Measurements from ENCODE around the gene ITPKB.

Gene ITPKB

GRCh38 chr1:226763905-226764264 lies 24.8 kb upstream of the ITPKB start:
- ATAC-seq (ENCODE audit: insufficient read depth, low read depth) (no peak), DNase-seq (no peak)
- H3K9ac ChIP-seq (ENCODE audit: low read depth, low read length), result no peak overlapping the region
- no peaks in the 10 kb centered on the region for H3K36me3 ChIP-seq (ENCODE audit: insufficient read depth, low read length)
- H3K79me2 ChIP-seq (ENCODE audit: insufficient read depth, low read length), result no peaks in the 10 kb centered on the region
- H3K27ac ChIP-seq (ENCODE audit: low read length), result no peak overlapping the region
- H4K20me1 ChIP-seq (ENCODE audit: insufficient read depth, low read length), result no peaks in the 10 kb centered on the region
- TF ChIP-seq EZH2 (IDR thresholded peaks at IDR 0.05; ENCODE audit: borderline replicate concordance, low read depth, low read length, severe bottlenecking) (no peak), CTCF (IDR thresholded peaks at IDR 0.05; ENCODE audit: borderline replicate concordance, extremely low read depth, low read length, poor library complexity, severe bottlenecking) (no peak)
- no peaks in the 10 kb centered on the region for H3K9me3 ChIP-seq (ENCODE audit: insufficient read depth, low read length, severe bottlenecking)
- H3K4me1 ChIP-seq (ENCODE audit: insufficient read depth, low read length), result no peaks in the 10 kb centered on the region
- peaks cover 10% of the 10 kb centered on the region for H3K27me3 ChIP-seq (ENCODE audit: insufficient read depth, low read length, poor library complexity)
- H3K4me2 ChIP-seq (ENCODE audit: insufficient read depth, low read length), result no peak overlapping the region
- H3K4me3 ChIP-seq (ENCODE audit: low read depth in 1 of 2, low read length in 2 of 2), result no peak overlapping the region
- H2AFZ ChIP-seq (ENCODE audit: low read depth, low read length), result no peak overlapping the region

- no peaks in the 10 kb centered on the region for H3K9me3 ChIP-seq (ENCODE audit: insufficient read depth, low read length, severe bottlenecking)
- no peak overlapping the region for H3K4me3 ChIP-seq (ENCODE audit: low read depth in 1 of 2, low read length in 2 of 2)
- H4K20me1 ChIP-seq (ENCODE audit: insufficient read depth, low read length), result no peaks in the 10 kb centered on the region
- peaks cover 10% of the 10 kb centered on the region for H3K27me3 ChIP-seq (ENCODE audit: insufficient read depth, low read length, poor library complexity)
- no peaks in the 10 kb centered on the region for H3K4me1 ChIP-seq (ENCODE audit: insufficient read depth, low read length)
- no peak for DNase-seq
- no peak overlapping the region for H2AFZ ChIP-seq (ENCODE audit: low read depth, low read length)
- no peaks in the 10 kb centered on the region for H3K79me2 ChIP-seq (ENCODE audit: insufficient read depth, low read length)
- ATAC-seq (ENCODE audit: insufficient read depth, low read depth), result no peak
- H3K4me2 ChIP-seq (ENCODE audit: insufficient read depth, low read length), result no peak overlapping the region
- TF ChIP-seq CTCF (IDR thresholded peaks at IDR 0.05; ENCODE audit: borderline replicate concordance, extremely low read depth, low read length, poor library complexity, severe bottlenecking), result no peak
- no peak for TF ChIP-seq EZH2 (IDR thresholded peaks at IDR 0.05; ENCODE audit: borderline replicate concordance, low read depth, low read length, severe bottlenecking)
- no peak overlapping the region for H3K9ac ChIP-seq (ENCODE audit: low read depth, low read length)
- H3K36me3 ChIP-seq (ENCODE audit: insufficient read depth, low read length), result no peaks in the 10 kb centered on the region
- H3K27ac ChIP-seq (ENCODE audit: low read length), result no peak overlapping the region
Observed at GRCh38 chr1:226762988-226763904, 24.2 kb upstream of the ITPKB start.

GRCh38 chr1:226762055-226762454 lies 23.0 kb upstream of the ITPKB start:
- Histone ChIP-seq H4K20me1 (ENCODE audit: insufficient read depth, low read length) (no peaks in the 10 kb centered on the region), H3K79me2 (ENCODE audit: insufficient read depth, low read length) (no peaks in the 10 kb centered on the region), H3K27me3 (ENCODE audit: insufficient read depth, low read length, poor library complexity) (peaks cover 10% of the 10 kb centered on the region), H2AFZ (ENCODE audit: low read depth, low read length) (no peak overlapping the region), H3K9ac (ENCODE audit: low read depth, low read length) (no peak overlapping the region), H3K4me1 (ENCODE audit: insufficient read depth, low read length) (no peaks in the 10 kb centered on the region), H3K9me3 (ENCODE audit: insufficient read depth, low read length, severe bottlenecking) (no peaks in the 10 kb centered on the region), H3K27ac (ENCODE audit: low read length) (no peak overlapping the region), H3K36me3 (ENCODE audit: insufficient read depth, low read length) (no peaks in the 10 kb centered on the region), H3K4me2 (ENCODE audit: insufficient read depth, low read length) (no peak overlapping the region), H3K4me3 (ENCODE audit: low read depth in 1 of 2, low read length in 2 of 2) (no peak overlapping the region)
- no peak for DNase-seq
- TF ChIP-seq CTCF (IDR thresholded peaks at IDR 0.05; ENCODE audit: borderline replicate concordance, extremely low read depth, low read length, poor library complexity, severe bottlenecking) (no peak), EZH2 (IDR thresholded peaks at IDR 0.05; ENCODE audit: borderline replicate concordance, low read depth, low read length, severe bottlenecking) (no peak)
- ATAC-seq (ENCODE audit: insufficient read depth, low read depth), result no peak

Data from DND-41 (cell line).